GM19324 (cell line): ENCODE data around the gene ADAM12.

Source experiments
- ATAC-seq: cut with Tn5 transposase; IDR thresholded peaks from one replicate; pipeline ENCODE4 v1.9.1; 2021; ENCODE audit warnings: mild to moderate bottlenecking, moderate library complexity; ENCODE audit not compliant: unreplicated experiment, low FRiP score

Gene ADAM12

DNA sequence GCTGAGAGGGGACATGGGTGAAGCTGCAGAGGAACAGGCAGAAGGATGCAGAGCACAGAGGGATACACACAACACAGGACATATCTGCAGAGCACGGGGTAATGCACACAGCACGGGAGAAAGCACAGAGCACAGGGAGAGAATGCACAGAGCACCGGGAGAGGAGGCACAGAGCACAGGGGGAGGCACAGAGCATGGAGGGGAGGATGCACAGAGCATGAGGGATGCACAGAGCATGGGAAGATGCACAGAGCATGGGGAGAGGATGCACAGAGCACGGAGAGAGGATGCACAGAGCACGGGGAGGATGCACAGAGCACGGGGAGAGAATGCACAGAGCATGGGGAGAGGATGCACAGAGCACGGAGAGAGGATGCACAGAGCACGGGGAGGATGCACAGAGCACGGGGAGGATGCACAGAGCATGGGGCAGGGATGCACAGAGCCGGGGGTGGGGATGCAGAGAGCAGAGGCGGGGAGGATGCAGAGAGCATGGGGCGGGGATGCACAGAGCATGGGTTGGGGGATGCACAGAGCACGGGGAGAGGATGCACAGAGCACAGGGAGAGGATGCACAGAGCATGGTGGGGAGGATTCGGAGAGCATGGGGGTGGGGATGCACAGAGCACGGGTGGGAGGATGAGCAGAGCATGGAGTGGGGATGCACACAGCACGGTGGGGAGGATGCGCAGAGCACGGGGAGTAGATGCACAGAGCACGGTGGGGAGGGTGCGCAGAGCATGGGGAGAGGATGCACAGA is 230.0 kb downstream of the ADAM12 start:
- ATAC-seq: no peak

DNA sequence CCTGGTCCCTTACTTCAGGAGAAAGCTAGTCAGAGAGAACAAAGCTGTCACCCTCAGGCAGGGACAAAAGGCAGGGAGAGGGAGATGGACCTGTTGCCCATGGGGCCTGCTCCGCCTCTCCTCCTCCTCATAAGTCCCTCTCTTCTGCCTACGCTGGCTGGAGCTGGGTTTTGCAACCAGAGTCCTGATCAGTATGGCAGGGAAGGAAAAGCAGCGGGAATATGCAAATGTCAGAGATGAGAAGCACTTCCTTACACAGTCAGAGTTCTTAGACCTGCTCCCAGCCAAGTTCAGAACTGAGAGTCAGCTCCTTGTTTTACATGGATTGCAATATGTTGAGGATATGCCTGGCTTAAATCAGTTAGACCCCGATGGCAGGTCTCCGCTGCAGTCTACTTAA is 231.1 kb downstream of the ADAM12 start:
- ATAC-seq: no peak

DNA sequence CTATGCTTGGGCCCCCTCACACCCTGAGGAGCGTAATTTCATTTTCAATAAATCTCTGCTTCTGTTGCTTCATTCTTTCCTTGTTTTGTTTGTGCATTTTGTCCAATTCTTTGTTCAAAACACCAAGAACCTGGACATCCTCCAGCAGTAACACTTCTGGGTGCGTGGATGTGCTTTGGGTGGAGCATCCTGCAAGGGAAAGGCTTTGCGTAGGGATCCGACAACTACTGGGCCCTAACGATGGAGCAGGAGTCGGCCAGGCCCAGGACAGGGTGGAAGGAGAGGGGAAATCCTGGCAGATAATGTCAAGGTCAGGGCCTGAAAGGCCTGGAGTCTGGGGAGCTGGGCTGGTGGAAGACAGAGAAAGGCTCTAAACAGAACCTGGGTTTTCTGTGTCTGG is 231.8 kb downstream of the ADAM12 start:
- ATAC-seq: no peak

DNA sequence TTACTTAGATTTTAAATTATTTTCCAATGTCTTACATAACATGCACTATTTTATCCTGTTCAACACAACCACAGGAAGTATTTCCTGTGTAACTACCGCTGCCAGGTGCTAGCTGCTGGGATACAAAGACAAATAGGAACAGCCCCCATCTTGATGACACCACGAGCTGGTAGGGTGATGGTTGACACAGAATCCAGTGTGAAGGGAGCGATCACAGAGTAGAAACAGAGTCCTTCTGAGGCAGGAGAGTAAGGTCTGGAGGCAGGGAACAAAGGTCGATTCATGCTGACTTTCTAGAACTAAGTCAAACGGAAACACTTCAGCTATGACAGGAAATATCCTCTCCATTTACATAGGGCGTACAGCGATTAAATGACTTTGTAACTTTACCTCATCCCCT is 232.3 kb downstream of the ADAM12 start:
- ATAC-seq: no peak

DNA sequence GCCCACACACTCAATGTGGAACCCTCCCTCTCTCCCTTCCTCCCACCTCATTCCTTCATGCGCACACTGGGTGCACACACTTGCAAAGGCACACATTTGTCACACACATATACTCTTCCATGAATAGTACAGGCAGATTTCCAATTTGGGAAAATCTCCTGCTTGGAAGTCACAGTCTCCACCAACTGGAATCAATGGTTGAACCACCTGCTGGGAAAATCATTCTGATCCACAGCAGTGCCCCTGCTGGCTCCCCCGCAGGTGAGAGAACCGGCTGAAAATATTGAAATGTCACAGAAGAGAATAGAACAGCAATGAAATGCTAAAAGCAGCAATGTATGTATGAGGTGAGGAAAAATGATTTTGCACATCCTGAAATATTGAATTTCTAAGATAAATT is 232.7 kb downstream of the ADAM12 start:
- ATAC-seq: no peak

DNA sequence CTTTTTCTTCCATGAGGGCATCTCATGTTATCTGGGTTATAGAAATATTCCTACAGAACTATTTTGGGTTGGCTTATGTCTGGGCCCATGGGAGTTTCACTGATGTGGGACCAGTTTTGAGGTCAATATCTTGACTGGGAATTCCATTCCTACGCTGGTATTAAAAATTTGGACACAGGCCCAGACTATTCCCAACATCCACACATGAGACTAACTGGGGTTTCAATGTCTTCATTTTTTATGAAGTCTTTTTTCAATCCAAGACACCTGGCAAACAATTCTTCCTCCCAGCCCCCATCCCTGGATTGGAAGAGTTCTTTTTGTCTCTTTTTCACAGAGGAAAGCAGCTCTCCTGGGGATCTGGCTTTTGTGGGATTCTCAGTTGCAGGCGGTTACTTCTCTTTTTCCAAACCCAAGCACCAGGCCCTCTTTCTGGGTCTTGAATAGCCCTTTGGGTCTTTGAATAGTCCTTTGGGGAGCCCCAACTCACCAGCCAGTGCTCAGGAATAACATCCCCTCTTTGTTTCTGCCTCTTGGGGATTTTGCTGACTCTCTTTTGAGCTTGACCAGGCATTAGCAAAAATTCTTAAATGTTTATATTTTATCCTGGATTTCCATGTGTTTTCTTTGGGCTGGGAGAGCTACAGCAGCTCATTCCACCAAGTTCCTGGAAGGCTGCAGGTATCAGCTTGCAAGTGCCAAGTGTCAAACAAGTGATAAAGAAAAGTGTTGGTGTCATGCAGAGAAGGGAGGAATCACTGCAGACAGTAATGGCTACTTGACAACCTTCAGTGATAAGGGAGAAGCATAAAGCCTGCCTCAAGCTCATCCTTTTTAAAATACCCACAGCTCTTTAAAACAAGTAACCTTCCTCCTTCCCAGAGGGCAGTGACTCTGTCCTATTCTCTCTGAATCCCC is 234.3 kb downstream of the ADAM12 start:
- ATAC-seq: no peak

DNA sequence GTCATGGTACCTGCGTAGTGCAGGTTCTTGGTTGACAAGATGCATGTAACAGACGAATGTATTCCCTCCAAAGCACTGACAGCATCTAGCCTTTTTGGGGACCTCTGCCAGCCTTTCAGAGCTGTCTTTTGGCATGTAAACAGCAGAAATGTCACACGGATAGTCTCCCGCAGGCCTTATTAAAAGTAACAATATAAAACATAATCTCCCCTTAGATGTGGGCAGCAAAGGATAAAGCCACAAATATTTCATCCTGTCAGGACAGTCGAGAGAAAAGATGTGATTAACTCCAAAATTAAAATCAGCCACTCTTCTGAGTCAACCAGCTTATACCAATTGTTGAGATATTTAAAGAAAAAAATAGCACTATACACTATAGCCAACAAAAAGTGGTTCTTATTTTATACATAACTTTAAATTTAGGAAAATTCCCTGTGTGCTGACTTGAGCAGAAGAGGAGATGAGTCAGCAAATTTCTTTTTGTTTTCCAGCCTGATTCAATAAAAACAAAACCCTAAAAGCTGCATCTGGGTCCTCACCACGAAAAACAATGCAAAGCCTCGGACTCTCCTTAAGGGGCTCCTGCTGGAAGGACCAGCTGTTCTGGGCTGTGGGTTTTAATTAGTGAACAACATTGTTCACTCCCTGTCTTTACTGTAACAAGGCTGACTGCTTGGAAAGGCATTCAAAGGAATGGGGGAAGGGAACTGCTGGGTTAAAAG is 240.2 kb downstream of the ADAM12 start:
- ATAC-seq: no peak

DNA sequence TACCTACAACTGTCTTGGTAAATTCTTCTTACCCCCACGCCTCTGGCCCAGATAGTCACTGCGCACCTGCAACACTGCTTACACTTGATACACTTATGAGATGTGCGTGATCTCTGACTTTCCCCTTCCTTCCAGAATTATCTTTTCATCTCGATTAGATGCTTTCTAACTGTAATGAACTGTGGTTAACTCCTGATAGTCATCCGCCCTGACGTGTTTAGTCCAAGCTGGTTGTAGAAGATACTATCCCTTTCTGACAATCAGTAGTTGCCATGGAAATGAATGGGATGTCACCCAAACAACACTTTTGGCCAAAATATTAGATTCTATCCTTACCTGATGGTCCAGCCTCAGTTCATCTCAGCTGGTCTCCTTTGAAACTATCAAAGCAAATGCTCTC is 241.5 kb downstream of the ADAM12 start:
- no peak for ATAC-seq

DNA sequence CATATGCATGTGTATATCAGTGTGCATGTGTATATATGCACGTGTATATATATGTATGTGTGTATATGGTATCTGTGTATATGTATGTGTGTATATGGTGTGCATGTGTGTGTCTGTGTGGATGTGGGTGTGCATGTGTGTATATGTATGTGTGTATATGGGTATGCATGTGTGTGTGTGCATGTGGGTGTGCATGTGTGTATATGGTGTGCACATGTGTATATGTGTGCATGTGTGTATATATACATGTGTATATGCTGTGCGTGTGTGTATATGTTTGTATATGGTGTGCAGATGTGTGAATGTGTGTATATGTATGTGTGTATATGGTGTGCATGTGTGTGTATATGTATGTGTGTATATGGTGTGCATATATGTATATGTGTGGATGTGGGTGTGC is 245.2 kb downstream of the ADAM12 start:
- ATAC-seq: no peak

DNA sequence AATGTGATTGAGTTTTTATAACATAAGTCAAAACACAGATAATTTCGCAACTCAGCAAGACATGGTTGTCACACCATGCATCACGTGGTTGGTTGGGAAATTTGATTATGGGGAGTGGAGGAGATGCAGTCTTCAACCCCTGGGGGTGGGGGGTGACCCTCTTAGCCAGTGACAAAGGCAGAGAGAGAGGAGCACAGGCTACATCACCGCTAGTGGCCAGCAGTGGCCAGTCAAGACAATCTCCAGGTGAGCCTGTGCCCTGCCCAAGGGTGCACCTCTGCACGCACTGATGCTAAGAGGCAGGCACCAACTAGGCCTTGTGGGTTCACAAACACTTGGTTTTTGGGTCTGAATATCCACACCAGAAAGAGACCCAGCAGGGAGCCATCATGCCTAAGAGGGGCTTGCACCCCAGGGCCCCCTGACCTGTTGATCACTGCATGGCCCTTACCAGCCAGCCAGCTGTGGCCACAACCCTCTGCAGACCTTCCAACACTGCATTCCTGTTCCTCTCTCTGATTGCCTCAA is 247.5 kb downstream of the ADAM12 start:
- no peak for ATAC-seq

DNA sequence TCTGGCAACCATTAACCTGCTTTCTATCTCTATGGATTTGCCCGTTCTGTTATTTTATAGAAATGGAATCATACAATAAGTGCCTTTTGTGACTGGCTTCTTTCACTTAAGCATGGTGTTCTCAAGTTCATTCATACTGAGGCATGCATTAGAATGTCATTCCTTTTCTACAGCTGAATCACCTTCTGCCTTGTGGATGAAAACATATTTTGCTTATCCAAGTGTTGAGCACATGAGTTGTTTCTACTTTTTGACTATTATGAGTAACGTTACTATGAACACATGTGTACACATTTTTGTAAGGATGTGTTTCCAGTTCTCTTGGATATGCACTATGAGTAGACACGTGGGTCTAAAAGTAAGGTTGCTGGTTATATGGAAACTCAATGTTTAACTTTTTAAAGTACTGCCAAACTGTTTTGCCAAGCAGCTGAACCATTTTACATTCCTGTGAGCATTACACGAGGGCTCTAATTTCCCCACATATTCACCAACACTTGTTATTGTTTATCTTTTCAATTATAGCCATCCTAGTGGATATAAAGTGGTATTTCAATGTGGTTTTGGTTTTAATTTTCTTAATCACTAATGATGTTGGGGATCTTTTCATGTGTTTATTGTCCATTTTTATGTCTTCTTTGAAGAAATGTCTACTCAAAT is 250.6 kb downstream of the ADAM12 start:
- no peak for ATAC-seq

DNA sequence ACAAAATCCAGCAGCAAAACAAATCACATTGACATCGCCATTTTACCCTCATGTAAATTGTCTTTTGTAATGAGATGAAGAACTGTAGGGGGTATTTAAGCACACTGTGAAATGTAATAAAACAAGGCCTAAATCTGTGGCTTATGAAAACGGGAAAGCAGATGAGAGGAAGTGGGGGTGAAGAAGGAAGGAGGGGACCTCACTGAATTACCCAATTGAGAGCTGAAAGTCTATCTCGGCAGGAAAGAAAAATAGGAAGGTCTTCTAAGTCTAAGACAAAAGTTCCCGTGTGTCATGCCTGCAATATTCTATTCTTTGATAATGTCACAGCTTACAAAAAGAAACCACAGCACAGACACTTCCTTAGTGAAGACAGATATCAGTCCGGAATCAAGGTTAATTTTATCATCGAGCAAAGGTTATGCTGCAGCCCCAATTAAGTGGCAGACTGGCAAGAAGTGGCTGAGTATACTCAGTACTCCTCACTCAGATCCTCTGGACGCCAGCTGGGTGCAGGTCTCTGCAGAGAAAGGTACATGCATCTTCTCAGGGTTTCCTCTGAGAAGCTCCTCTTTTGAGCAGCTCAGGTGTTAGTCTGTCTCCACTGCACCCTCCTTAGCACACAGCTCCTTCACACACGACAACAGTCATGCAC is 252.2 kb downstream of the ADAM12 start:
- ATAC-seq: no peak

DNA sequence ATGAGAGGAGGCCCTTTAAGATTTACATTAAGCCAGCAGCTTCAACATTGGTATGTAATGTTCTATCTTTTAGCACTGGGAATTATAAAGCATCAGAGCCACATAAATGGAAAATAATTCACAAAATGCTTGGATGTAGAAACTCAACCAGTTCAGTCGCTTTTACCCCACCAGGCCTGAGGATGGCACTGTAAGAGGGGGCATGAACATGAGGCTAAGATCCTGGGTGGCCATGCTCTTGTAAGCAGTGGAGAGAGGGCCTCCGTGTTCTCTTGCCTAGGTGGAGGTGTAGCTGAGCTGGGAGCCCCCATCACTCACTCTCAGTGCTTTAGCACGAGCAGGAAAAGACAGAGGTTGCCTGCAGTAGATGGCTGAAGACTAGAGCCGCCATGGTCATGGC is 253.1 kb downstream of the ADAM12 start:
- no peak for ATAC-seq

DNA sequence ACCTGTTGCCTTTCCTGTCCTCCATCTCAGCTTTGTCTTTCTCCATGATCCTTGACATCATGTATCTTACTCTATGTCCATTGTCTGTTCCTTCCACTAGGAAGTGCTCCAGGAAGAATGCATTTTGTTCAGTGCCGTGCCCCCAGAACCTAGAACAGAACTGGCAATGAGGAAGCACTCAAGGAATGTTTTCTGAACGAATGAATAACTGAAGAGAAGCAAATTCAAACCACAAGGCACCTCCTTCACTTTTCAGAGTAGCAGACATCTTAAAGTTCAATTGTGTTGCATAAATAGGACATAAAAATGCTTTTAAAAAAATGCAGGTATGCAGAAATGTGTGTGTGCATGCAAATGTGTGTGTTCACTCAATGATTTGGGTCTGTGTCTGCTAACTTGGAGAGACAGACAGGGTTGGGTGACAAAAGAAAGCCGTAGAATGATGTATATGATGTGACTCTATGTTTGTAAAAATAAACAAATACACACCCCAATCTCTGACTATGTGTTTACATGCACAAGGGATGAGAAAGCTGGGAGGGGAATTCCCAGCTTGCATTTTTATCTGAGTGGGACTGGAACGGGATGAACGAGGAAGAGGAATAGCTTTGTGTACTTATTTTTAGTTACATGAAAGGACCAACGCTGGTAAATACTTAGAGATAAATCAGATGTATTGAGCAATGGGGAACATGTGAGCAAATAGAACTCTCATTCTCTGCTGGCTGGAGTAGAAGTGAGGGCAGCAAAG is 254.2 kb downstream of the ADAM12 start:
- ATAC-seq: no peak

DNA sequence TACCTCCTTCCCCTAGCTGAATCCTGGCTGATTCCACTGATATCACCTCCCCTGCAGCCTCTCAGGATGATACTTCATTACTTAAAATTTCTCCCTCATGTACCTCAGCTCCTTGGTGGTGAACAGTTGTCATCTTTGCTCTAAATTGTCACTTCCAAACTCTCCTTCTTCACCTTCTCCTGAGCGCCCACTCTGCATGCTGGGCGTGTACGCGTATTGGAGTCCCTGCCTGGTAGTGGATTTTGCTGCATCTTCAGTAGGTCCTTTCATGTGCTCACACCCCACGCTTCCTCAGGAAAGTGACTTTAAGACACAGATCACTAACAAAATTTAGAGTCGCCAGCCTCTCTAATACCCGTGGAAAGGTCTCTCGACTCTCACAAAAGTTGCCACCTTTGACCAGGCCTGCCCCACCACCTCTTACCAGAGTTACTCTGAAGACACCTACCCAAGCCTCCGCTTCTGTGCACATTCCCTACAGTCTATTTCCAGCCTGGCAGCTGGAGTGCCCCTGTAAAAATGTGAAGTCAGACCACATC is 255.1 kb downstream of the ADAM12 start:
- ATAC-seq: no peak

DNA sequence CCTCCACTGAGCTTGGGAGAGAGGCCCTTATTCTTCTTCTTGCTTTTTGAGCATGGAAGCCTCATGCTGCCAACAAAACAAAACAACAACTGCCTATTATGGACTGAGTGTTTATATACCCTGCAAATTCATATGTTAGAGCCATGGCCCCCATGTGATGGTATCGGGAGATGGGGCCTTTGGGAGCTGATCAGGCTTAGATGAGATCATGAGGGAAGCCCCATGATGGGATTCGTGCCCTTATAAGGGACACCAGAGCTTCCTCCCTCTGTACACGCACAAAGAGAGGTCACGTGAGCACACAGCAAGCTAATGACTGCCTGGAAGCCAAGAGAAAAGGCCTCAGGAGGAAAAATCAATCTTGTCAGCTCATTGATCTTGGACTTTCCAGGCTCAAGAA is 256.9 kb downstream of the ADAM12 start:
- no peak for ATAC-seq

DNA sequence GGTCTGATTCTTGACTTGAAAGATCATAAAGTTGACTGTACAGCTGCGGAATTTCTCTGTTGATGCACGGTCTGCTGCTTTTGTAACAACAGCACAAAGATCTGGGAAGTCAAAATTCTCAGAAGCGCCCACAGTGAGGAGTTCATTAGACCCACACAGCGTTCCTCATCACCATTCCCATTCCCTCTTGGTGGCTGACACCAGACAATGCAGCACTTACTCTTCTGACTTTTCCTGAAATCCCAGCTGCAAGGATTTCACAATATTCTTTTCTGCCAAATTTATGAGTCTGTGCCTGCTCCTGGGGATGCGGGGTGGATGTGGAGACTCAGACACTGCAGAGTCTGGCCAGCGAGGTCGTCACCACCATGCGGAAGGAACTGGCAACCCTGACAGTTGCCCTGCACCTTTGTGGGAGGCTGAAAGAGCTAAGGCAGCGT is 258.0 kb downstream of the ADAM12 start:
- no peak for ATAC-seq

DNA sequence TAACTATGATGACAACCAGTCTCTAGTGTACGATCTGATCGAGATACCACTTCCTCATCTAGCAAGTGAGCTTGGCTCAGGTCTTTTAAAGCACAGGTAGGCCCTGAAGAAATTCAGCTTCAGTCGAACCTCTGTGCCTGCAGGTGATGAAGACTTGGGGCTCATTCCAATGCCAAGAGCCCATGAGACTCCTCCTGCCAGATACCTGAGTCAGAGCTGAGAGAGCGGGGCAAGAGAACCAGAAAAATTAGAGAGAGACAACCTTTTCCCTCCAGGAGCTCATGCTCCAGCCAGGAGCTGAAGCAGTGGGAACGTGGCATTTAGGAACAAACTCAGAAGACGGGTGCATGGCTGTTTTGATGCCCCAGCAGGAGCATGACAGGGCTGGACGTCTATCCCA is 259.3 kb downstream of the ADAM12 start:
- ATAC-seq: no peak

DNA sequence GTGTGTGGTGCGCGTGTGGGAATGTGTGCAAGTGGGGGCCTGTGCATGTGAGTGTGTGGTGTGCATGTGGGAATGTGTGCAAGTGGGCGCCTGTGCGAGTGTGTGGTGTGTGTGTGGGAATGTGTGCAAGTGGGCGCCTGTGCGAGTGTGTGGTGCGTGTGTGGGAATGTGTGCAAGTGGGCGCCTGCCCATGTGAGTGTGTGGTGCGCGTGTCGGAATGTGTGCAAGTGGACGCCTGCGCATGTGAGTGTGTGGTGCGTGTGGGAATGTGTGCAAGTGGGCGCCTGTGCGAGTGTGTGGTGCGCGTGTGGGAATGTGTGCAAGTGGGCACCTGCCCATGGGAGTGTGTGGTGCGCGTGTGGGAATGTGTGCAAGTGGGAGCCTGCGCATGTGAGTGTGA is 259.7 kb downstream of the ADAM12 start:
- no peak for ATAC-seq
